IMR-90 (cell line): Measurements from ENCODE around the gene TBC1D10A. TPM values are rescaled to one million over a fixed set of nuclear protein-coding genes. Genes with fewer than 3 reads are reported as not detected.

Experiments used
- ATAC-seq: fragments of 200-7000 bp; cut with Tn5 transposase; 2 replicates; pipeline ENCODE4 v1.9.1; 2020; ENCODE audit warnings: low read depth, mild to moderate bottlenecking, moderate library complexity
- BruUV-seq: library from RNA; stranded (reverse); fragments of 400-500 nt; replicated peaks from 2 replicates; lab custom pipeline; 2021; lab: Mats Ljungman, UMichigan
- CTCF ChIA-PET: fragments of 300-600 bp; formaldehyde crosslinking; extraction: SDS; loops from one replicate; lab custom pipeline; 2021; ENCODE audit warnings: antibody characterized with exemption; lab: Yijun Ruan, JAX
- POLR2A ChIA-PET: fragments of 300-600 bp; sonication (Branson Sonifier 250); formaldehyde crosslinking; loops from one replicate; lab custom pipeline; 2022; ENCODE audit warnings: antibody characterized with exemption; ENCODE audit not compliant: unreplicated experiment; lab: Charles Lee
- DNase-seq: peaks from one replicate; pipeline ENCODE4 v3.0.0; 2013
- H2AFZ ChIP-seq: replicated peaks from 2 replicates; pipeline ENCODE3; 2013; ENCODE audit warnings: low read length, mild to moderate bottlenecking; ENCODE audit not compliant: poor library complexity
- H2AK5ac ChIP-seq: 2 replicates; pipeline ENCODE4 v1.6.1; 2013; ENCODE audit warnings: low read depth, low read length, inconsistent platforms
- H2AK9ac ChIP-seq: replicated peaks from 2 replicates; pipeline ENCODE3; 2013; ENCODE audit warnings: mild to moderate bottlenecking, low read depth, low read length, moderate library complexity; ENCODE audit not compliant: poor library complexity
- H2BK120ac ChIP-seq: 2 replicates; pipeline ENCODE4 v1.6.1; 2013; ENCODE audit warnings: low read depth, low read length, inconsistent platforms
- H2BK15ac ChIP-seq: 3 replicates; pipeline ENCODE4 v1.6.1; 2013; ENCODE audit warnings: low read depth, low read length, inconsistent platforms
- H2BK20ac ChIP-seq: 2 replicates; pipeline ENCODE4 v1.6.1; 2013; ENCODE audit warnings: low read depth, mild to moderate bottlenecking, inconsistent platforms, low read length, moderate library complexity
- H2BK5ac ChIP-seq: 2 replicates; pipeline ENCODE4 v1.6.1; 2013; ENCODE audit warnings: mild to moderate bottlenecking, low read depth, low read length, inconsistent platforms; ENCODE audit not compliant: poor library complexity, severe bottlenecking
- H3K14ac ChIP-seq: replicated peaks from 2 replicates; pipeline ENCODE4 v1.6.1; 2013; ENCODE audit warnings: low read depth, low read length, inconsistent platforms
- H3K18ac ChIP-seq: 2 replicates; pipeline ENCODE4 v1.6.1; 2013; ENCODE audit warnings: low read depth, low read length, control low read depth
- H3K23ac ChIP-seq: 2 replicates; pipeline ENCODE4 v1.6.1; 2013; ENCODE audit warnings: low read depth, low read length, inconsistent platforms
- H3K27ac ChIP-seq: 2 replicates; pipeline ENCODE4 v1.5.1; 2013; ENCODE audit warnings: mild to moderate bottlenecking, control low read depth, low read length; ENCODE audit not compliant: insufficient read depth
- H3K27me3 ChIP-seq: 2 replicates; pipeline ENCODE4 v1.6.1; 2013; ENCODE audit warnings: low read length; ENCODE audit not compliant: control insufficient read depth, insufficient read depth
- H3K36me3 ChIP-seq: 2 replicates; pipeline ENCODE4 v1.6.1; 2013; ENCODE audit warnings: low read length, mixed read lengths; ENCODE audit not compliant: control insufficient read depth, insufficient read depth
- H3K4ac ChIP-seq: 2 replicates; pipeline ENCODE4 v1.6.1; 2013; ENCODE audit warnings: low read depth, low read length, inconsistent platforms
- H3K4me1 ChIP-seq: 2 replicates; pipeline ENCODE4 v1.6.1; 2013; ENCODE audit warnings: low read length, mixed read lengths; ENCODE audit not compliant: control insufficient read depth, insufficient read depth
- H3K4me2 ChIP-seq: 2 replicates; pipeline ENCODE4 v1.6.1; 2013; ENCODE audit warnings: low read depth, mild to moderate bottlenecking, control low read depth, low read length, moderate library complexity
- H3K4me3 ChIP-seq: 2 replicates; pipeline ENCODE4 v1.5.1; 2013; ENCODE audit warnings: low read depth, mild to moderate bottlenecking, control low read depth, low read length, moderate library complexity; ENCODE audit not compliant: insufficient read depth
- H3K56ac ChIP-seq: 2 replicates; pipeline ENCODE4 v1.6.1; 2013; ENCODE audit warnings: low read length, inconsistent platforms; ENCODE audit not compliant: insufficient read depth; ENCODE audit errors: extremely low read depth
- H3K79me1 ChIP-seq, 2 experiments: 2 replicates each; pipeline ENCODE4 v1.6.1; 2013; ENCODE audit warnings: low read length in 2 of 2, inconsistent platforms in 1 of 2, low read depth in 1 of 2
- H3K9ac ChIP-seq: 2 replicates; pipeline ENCODE4 v1.6.1; 2013; ENCODE audit warnings: low read depth, low read length, control low read depth
- H3K9me1 ChIP-seq: 2 replicates; pipeline ENCODE4 v1.6.1; 2013; ENCODE audit warnings: low read length, inconsistent platforms; ENCODE audit not compliant: insufficient read depth
- H3K9me3 ChIP-seq: 2 replicates; pipeline ENCODE4 v1.6.1; 2013; ENCODE audit warnings: low read length; ENCODE audit not compliant: control insufficient read depth, insufficient read depth
- H4K20me1 ChIP-seq: 2 replicates; pipeline ENCODE4 v1.6.1; 2013; ENCODE audit warnings: low read length, inconsistent platforms; ENCODE audit not compliant: insufficient read depth
- H4K5ac ChIP-seq: 2 replicates; pipeline ENCODE4 v1.6.1; 2013; ENCODE audit warnings: mild to moderate bottlenecking, low read depth, low read length, control low read depth
- H4K8ac ChIP-seq, 2 experiments: 2 replicates each; pipeline ENCODE4 v1.6.1; 2013; ENCODE audit warnings: low read depth in 2 of 2, low read length in 2 of 2, control low read depth in 1 of 2, inconsistent platforms in 1 of 2
- H4K91ac ChIP-seq: 2 replicates; pipeline ENCODE4 v1.6.1; 2013; ENCODE audit warnings: low read depth, low read length, inconsistent platforms; ENCODE audit not compliant: insufficient read depth
- BHLHE40 ChIP-seq: fragments of 150-350 bp; IDR thresholded peaks from 2 replicates; pipeline ENCODE4 v1.6.1; 2016; ENCODE audit warnings: mild to moderate bottlenecking, low read depth, low read length
- CEBPB ChIP-seq: IDR thresholded peaks from 2 replicates; pipeline ENCODE4 v1.6.1; 2012; ENCODE audit warnings: low read depth, low read length, improper control_type of control experiment
- CHD1 ChIP-seq: IDR thresholded peaks from 2 replicates; pipeline ENCODE4 v1.6.1; 2012; ENCODE audit warnings: low read depth, low read length, improper control_type of control experiment
- FOS ChIP-seq: fragments of 150-350 bp; IDR thresholded peaks from 2 replicates; pipeline ENCODE4 v1.6.1; 2016; ENCODE audit warnings: low read depth, low read length
- MAFK ChIP-seq: IDR thresholded peaks from 2 replicates; pipeline ENCODE4 v1.6.1; 2012; ENCODE audit warnings: low read depth, low read length, improper control_type of control experiment
- MAZ ChIP-seq: IDR thresholded peaks from 2 replicates; pipeline ENCODE4 v1.6.1; 2012; ENCODE audit warnings: low read depth, mild to moderate bottlenecking, low read length, improper control_type of control experiment, moderate library complexity, borderline replicate concordance
- MXI1 ChIP-seq: IDR thresholded peaks from 2 replicates; pipeline ENCODE4 v1.6.1; 2012; ENCODE audit warnings: low read depth, mild to moderate bottlenecking, low read length, moderate library complexity, borderline replicate concordance
- NFE2L2 ChIP-seq: fragments of 150-350 bp; IDR thresholded peaks from 2 replicates; pipeline ENCODE4 v1.6.1; 2016; ENCODE audit warnings: low read depth, mild to moderate bottlenecking, low read length
- POLR2A ChIP-seq: IDR thresholded peaks from 2 replicates; pipeline ENCODE4 v1.6.1; 2012; ENCODE audit warnings: mild to moderate bottlenecking, low read depth, low read length
- RAD21 ChIP-seq: IDR thresholded peaks from 2 replicates; pipeline ENCODE4 v1.6.1; 2012; ENCODE audit warnings: low read length, improper control_type of control experiment
- RCOR1 ChIP-seq: IDR thresholded peaks from 2 replicates; pipeline ENCODE4 v1.6.1; 2012; ENCODE audit warnings: mild to moderate bottlenecking, low read length, improper control_type of control experiment; ENCODE audit not compliant: insufficient replicate concordance
- RFX5 ChIP-seq: IDR thresholded peaks from 2 replicates; pipeline ENCODE4 v1.8.0; 2012; ENCODE audit warnings: low read depth, mild to moderate bottlenecking, low read length, moderate library complexity
- SMC3 ChIP-seq: fragments of 150-350 bp; IDR thresholded peaks from 2 replicates; pipeline ENCODE4 v1.6.1; 2016; ENCODE audit warnings: low read depth, mild to moderate bottlenecking, antibody characterized with exemption, low read length, moderate library complexity
- WGBS, 2 experiments: methylation state at CpG; one replicate each; pipeline versions ENCODE4 v1.1.5 to v1.1.7; 2013; ENCODE audit warnings: missing lambda C conversion rate in 2 of 2; ENCODE audit not compliant: insufficient read length in 1 of 2; ENCODE audit errors: extremely low coverage in 2 of 2; 5-methylcytosine and 5-hydroxymethylcytosine counted together
- dilution Hi-C: fragments of 300-500 bp; cut with HindIII; formaldehyde crosslinking; loops from one replicate; pipeline ENCODE4 v1.14.3; 2018; ENCODE audit warnings: low sequenced_read_pairs; ENCODE audit not compliant: unreplicated experiment
- in situ Hi-C: fragments of 300-500 bp; cut with MboI; formaldehyde crosslinking; loops from 3 replicates; pipeline ENCODE4 v1.14.3; 2019; ENCODE audit warnings: low sequenced_read_pairs, inconsistent platforms, mixed read lengths
- intact Hi-C: fragments of 100-400 bp; cut with micrococcal nuclease; formaldehyde crosslinking; loops from 2 replicates; pipeline ENCODE4 v1.10.0; 2022
- polyA plus RNA-seq, 3 experiments: library from polyadenylated mRNA; depleted of rRNA; stranded (reverse); fragments of >200 nt; gene quantifications; 2 replicates each; pipeline ENCODE4 v1.2.3, GENCODE V29; 2012; ENCODE audit warnings: low replicate concordance in 1 of 3
- total RNA-seq: library from RNA; depleted of rRNA; stranded (reverse); fragments of >200 nt; gene quantifications from 2 replicates; pipeline ENCODE4 v1.2.3, GENCODE V29; 2012
- TF ChIP-seq, protein P1 (sequence below): fragments of 150-350 bp; IDR thresholded peaks from 2 replicates; pipeline ENCODE4 v1.6.1; 2017; ENCODE audit warnings: mild to moderate bottlenecking, antibody characterized with exemption, low read length, low read depth
- TF ChIP-seq, protein P2 (sequence below): fragments of 150-350 bp; IDR thresholded peaks from 2 replicates; pipeline ENCODE4 v1.6.1; 2016; ENCODE audit warnings: low read depth, mild to moderate bottlenecking, low read length, moderate library complexity, borderline replicate concordance
- TF ChIP-seq, protein P3 (sequence below): conservative IDR thresholded peaks from 2 replicates; pipeline ENCODE4 v1.5.1; 2012; ENCODE audit warnings: mild to moderate bottlenecking, low read depth, low read length, improper control_type of control experiment

The TBC1D10A gene
- total and polyA plus RNA-seq, 2 of the 4 experiments (the other 2 are of a cell fraction): 16.3 to 33.1 TPM

DNA sequence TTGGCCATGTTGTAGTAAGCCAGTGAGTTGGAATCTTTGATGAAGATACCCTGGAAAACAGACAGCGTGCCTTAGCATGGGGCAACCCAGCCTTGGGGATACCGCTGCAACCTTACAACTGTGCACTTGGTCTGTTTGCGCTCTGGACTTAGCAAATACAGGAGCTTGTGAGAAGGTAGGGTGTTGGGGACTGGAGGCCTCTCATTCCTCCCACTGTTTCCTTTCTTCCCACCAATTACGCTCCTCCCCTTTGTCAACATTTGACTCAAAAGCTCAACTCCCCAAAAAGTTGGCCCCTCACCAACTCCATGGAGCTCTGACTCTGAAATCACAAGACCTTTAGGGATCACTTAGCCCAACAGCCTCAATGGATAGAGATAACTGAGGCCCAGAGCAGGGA, 7.9 kb upstream of the TBC1D10A start:
- Histone ChIP-seq H3K27me3 (no peaks in the 10 kb centered on the region), H2BK120ac (no peak overlapping the region), H3K23ac (no peak overlapping the region), H3K9me1 (peaks cover 11% of the 10 kb centered on the region), H3K4me1 (no peaks in the 10 kb centered on the region), H2AK9ac (no peak overlapping the region), H3K4me3 (no peak overlapping the region), H3K14ac (no peak overlapping the region), H2AFZ (no peak overlapping the region), H2BK5ac (no peak overlapping the region), H3K79me1 (peaks cover 2 to 11% of the 10 kb centered on the region in 2 experiments; a peak in 3 of 4 replicates), H3K36me3 (peaks cover 76% of the 10 kb centered on the region), H2BK15ac (no peak overlapping the region), H3K9me3 (no peaks in the 10 kb centered on the region), H4K8ac (no peak overlapping the region), H3K9ac (no peak overlapping the region), H2AK5ac (no peak overlapping the region), H4K91ac (no peak overlapping the region), H4K5ac (no peak overlapping the region), H3K4ac (no peak overlapping the region), H2BK20ac (no peak overlapping the region), H3K56ac (no peak overlapping the region), H3K18ac (no peak overlapping the region), H3K27ac (no peak overlapping the region), H3K4me2 (no peak overlapping the region), H4K20me1 (0 out of 2 replicates have a peak, but pooled peaks cover 3% of the 10 kb centered on the region)
- intact Hi-C loops: no loop called here
- DNase-seq (no peak), ATAC-seq (no peak)
- no CpG with 5 or more reads among the region's 4 CpGs for WGBS, 2 experiments
- in situ Hi-C loops: no loop called here
- dilution Hi-C loops: no loop called here
- BruUV-seq: no TSS peak
- CTCF ChIA-PET: no interaction called here
- no peak for TF ChIP-seq CHD1
- TF ChIP-seq RAD21: no peak
- TF ChIP-seq POLR2A: no peak
- TF ChIP-seq NFE2L2: no peak
- no peak for TF ChIP-seq RCOR1
- no peak for TF ChIP-seq FOS
- TF ChIP-seq CEBPB: no peak
- TF ChIP-seq SMC3: no peak
- no peak for TF ChIP-seq MXI1
- TF ChIP-seq, protein P1, sequence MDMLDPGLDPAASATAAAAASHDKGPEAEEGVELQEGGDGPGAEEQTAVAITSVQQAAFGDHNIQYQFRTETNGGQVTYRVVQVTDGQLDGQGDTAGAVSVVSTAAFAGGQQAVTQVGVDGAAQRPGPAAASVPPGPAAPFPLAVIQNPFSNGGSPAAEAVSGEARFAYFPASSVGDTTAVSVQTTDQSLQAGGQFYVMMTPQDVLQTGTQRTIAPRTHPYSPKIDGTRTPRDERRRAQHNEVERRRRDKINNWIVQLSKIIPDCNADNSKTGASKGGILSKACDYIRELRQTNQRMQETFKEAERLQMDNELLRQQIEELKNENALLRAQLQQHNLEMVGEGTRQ: no peak
- no peak for TF ChIP-seq BHLHE40
- no peak for TF ChIP-seq MAZ
- TF ChIP-seq, protein P2, sequence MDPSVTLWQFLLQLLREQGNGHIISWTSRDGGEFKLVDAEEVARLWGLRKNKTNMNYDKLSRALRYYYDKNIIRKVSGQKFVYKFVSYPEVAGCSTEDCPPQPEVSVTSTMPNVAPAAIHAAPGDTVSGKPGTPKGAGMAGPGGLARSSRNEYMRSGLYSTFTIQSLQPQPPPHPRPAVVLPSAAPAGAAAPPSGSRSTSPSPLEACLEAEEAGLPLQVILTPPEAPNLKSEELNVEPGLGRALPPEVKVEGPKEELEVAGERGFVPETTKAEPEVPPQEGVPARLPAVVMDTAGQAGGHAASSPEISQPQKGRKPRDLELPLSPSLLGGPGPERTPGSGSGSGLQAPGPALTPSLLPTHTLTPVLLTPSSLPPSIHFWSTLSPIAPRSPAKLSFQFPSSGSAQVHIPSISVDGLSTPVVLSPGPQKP: no peak
- TF ChIP-seq MAFK: no peak
- TF ChIP-seq RFX5: no peak
- TF ChIP-seq, protein P3, sequence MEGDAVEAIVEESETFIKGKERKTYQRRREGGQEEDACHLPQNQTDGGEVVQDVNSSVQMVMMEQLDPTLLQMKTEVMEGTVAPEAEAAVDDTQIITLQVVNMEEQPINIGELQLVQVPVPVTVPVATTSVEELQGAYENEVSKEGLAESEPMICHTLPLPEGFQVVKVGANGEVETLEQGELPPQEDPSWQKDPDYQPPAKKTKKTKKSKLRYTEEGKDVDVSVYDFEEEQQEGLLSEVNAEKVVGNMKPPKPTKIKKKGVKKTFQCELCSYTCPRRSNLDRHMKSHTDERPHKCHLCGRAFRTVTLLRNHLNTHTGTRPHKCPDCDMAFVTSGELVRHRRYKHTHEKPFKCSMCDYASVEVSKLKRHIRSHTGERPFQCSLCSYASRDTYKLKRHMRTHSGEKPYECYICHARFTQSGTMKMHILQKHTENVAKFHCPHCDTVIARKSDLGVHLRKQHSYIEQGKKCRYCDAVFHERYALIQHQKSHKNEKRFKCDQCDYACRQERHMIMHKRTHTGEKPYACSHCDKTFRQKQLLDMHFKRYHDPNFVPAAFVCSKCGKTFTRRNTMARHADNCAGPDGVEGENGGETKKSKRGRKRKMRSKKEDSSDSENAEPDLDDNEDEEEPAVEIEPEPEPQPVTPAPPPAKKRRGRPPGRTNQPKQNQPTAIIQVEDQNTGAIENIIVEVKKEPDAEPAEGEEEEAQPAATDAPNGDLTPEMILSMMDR: no peak
- POLR2A ChIA-PET: no interaction called here
